Stimulated activated naive CD8-positive, alpha-beta T cell treated with anti-CD3 and anti-CD28 coated beads, Interleukin-15, amount 100 ng/mL, for 72 hours (primary cell): Measurements from ENCODE around the gene MARCHF3.
A peak's percentile ranks its signal among the peaks of the same experiment; 100 is the strongest.
"Not testable (repeated sequence)": the region's sequence is repeated elsewhere in the genome, so short reads cannot be mapped to it uniquely, and the experiment has no call there.

Experiments used
- ATAC-seq: fragments of 150-1000 bp; cut with Tn5 transposase; 2 replicates; pipeline ENCODE4 v1.10.0; 2021; ENCODE audit warnings: mild to moderate bottlenecking, moderate library complexity
- DNase-seq, 2 donors: peaks; one replicate each; pipeline ENCODE4 v3.0.0; 2021 to 2022
- H3K27ac Mint-ChIP-seq, 2 donors: one replicate each; pipeline ENCODE4 v1.8.0; 2022; ENCODE audit warnings: mild to moderate bottlenecking in 2 of 2, mixed read lengths in 2 of 2, moderate library complexity in 2 of 2
- H3K27me3 Mint-ChIP-seq: one replicate; pipeline ENCODE4 v1.8.0; 2022; ENCODE audit warnings: mixed read lengths
- H3K4me1 Mint-ChIP-seq: one replicate; pipeline ENCODE4 v1.8.0; 2022; ENCODE audit warnings: mild to moderate bottlenecking, mixed read lengths
- H3K4me3 Mint-ChIP-seq, 2 donors: one replicate each; pipeline ENCODE4 v1.8.0; 2022; ENCODE audit warnings: mild to moderate bottlenecking in 2 of 2, mixed read lengths in 2 of 2, moderate library complexity in 1 of 2
- H3K9me3 Mint-ChIP-seq, 2 donors: one replicate each; pipeline ENCODE4 v1.8.0; 2022; ENCODE audit warnings: mixed read lengths in 2 of 2

MARCHF3 gene

GRCh38 chr5:127028822-127029457, 1.4 kb downstream of the MARCHF3 start:
- peak overlapping the region; percentile 91 to 94 for H3K4me3 Mint-ChIP-seq
- no peak for ATAC-seq
- no peaks in the 10 kb centered on the region for H3K9me3 Mint-ChIP-seq
- H3K27me3 Mint-ChIP-seq, result peaks cover 35% of the 10 kb centered on the region
- H3K27ac Mint-ChIP-seq, result no peak overlapping the region
- DNase-seq, result no peak
- peaks cover 28% of the 10 kb centered on the region for H3K4me1 Mint-ChIP-seq

GRCh38 chr5:127027539-127027938, 2.8 kb downstream of the MARCHF3 start:
- Mint-ChIP-seq H3K4me3 (no peak overlapping the region), H3K9me3 (no peaks in the 10 kb centered on the region), H3K27me3 (peaks cover 27% of the 10 kb centered on the region), H3K27ac (no peak overlapping the region), H3K4me1 (peaks cover 32% of the 10 kb centered on the region)
- ATAC-seq (no peak), DNase-seq (no peak)

DNA sequence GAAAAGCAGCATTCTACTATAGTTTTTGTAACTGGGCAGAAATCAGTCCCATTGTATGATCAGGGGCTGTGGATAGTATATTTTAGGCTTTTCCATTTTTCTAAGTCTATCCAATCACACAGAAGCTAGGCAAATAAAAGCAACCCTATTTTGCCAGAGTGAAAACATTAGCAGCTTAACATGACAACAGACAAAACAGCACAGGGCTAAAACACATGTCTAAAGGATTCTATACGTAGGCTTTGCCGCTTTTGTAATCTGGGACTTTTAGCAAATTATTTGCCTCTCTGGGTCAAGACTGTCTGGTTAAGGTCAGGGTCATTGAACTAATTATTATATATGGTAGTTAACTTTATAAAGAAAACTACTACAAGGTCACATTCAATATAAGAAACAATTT, 4.2 kb downstream of the MARCHF3 start:
- Mint-ChIP-seq H3K4me1 (peaks cover 24% of the 10 kb centered on the region), H3K9me3 (no peaks in the 10 kb centered on the region), H3K27ac (no peak overlapping the region), H3K4me3 (no peak overlapping the region), H3K27me3 (peaks cover 14% of the 10 kb centered on the region)
- DNase-seq (no peak), ATAC-seq (no peak)

DNA sequence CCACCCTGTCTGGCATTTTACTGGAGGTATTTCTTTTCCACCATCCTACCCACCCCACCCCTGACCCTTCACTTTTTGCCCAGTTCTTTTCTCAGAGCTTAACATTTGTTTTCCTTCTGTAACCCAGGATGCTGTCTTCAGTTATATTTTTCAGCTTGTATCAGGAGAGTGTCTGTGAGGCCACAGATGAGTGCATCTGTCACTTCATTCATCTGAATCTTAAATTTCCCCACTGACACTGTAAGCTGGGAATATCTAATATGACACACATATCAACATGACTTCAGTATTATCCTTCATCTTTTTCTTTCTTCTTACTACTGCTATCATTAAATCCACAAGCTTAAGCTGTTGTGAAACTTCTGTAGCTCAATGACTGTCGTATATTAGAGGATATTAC, 4.9 kb downstream of the MARCHF3 start:
- Mint-ChIP-seq H3K4me3 (no peak overlapping the region), H3K4me1 (peaks cover 23% of the 10 kb centered on the region), H3K27ac (no peak overlapping the region)

GRCh38 chr5:127024821-127025220, 5.5 kb downstream of the MARCHF3 start:
- Mint-ChIP-seq H3K4me3 (no peak overlapping the region), H3K27me3 (peaks cover 14% of the 10 kb centered on the region), H3K27ac (no peak overlapping the region), H3K9me3 (no peaks in the 10 kb centered on the region), H3K4me1 (peaks cover 23% of the 10 kb centered on the region)
- ATAC-seq (no peak), DNase-seq (no peak)

More for the DNA sequence above, 4.9 kb downstream of the MARCHF3 start:
- ATAC-seq (no peak), DNase-seq (no peak)
- peaks cover 14% of the 10 kb centered on the region for H3K27me3 Mint-ChIP-seq
- no peaks in the 10 kb centered on the region for H3K9me3 Mint-ChIP-seq

DNA sequence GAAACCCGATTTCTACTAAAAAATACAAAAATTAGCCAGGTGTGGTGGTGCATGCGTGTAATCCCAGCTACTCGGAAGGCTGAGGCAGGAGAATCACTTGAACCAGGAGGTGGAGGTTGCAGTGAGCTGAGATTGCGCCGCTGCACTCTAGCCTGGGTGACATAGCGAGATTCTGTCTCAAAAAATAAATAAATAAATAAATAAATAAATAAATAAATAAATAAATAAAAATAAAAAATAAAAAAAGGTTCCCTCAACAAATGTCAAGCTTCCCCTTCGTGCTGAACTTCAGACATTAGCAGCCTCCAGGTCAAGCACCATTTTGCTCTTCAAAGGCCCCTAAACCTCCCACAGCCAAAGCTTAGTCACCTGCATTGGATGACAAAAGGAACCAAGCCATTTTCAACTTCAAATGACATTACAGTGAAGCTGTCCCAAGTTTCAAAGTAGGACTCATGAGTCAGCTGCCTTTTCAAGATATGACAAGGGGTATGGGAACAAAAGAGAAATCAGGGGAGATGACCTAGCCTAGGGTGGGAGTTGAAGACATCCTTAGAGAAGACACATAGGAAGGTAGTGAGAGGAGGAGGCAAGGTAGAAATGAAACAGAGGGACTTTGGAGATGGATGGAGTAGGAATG, 6.7 kb downstream of the MARCHF3 start:
- peak; percentile 61 for ATAC-seq
- H3K27me3 Mint-ChIP-seq, H3K27ac Mint-ChIP-seq, H3K9me3 Mint-ChIP-seq, DNase-seq, H3K4me3 Mint-ChIP-seq: not testable (repeated sequence)
- H3K4me1 Mint-ChIP-seq, result peaks cover 14% of the 10 kb centered on the region

DNA sequence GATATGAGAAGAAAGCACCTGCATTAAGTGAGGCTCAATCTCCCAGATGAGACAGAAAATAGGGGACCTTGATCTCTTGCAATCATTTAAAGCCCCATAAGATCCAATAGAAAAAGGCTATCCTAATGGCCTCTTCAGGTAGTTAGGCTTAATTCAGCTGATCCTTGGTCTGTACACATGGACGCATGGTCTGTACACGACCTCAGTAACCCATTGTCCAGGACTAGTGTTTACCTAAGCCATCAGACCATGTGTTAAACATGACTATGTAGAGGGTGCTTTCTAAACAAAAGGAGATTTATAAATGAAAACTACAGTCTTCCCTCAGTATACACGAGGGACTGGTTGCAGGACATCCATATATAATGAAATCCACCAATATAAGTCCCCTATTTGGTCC, 7.5 kb downstream of the MARCHF3 start:
- Mint-ChIP-seq H3K27ac (no peak overlapping the region), H3K9me3 (peaks cover 0 to 6% of the 10 kb centered on the region in 2 donors), H3K27me3 (no peaks in the 10 kb centered on the region), H3K4me1 (peaks cover 10% of the 10 kb centered on the region), H3K4me3 (no peak overlapping the region)
- no peak for ATAC-seq
- DNase-seq, result no peak

DNA sequence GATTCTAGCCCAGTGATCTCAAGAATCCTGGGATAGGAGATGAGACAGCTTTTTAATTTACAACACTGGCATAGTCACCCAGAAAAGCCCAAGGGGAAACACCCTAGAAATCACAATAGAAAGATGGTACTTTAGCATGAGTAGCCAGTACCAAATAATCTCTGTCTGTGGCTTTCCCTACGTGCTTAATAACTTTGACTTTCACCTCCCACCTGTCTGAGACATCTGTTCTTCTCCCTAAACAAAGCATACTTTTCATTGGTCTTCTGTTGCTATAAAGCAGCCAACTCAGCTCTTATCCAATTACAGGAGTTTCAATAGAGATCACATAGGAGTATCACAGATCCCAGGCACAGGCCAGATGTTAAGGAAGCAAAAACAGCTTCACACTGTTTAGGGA, 10.4 kb downstream of the MARCHF3 start:
- ATAC-seq, result peak; percentile 66
- Mint-ChIP-seq H3K9me3 (peaks cover 0 to 6% of the 10 kb centered on the region in 2 donors), H3K27me3 (no peaks in the 10 kb centered on the region), H3K4me1 (peaks cover 6% of the 10 kb centered on the region), H3K4me3 (no peak overlapping the region), H3K27ac (no peak overlapping the region)
- no peak for DNase-seq

GRCh38 chr5:127016722-127017121, 13.6 kb downstream of the MARCHF3 start:
- not testable (repeated sequence) for H3K9me3 Mint-ChIP-seq, ATAC-seq, H3K27ac Mint-ChIP-seq, H3K4me3 Mint-ChIP-seq, H3K27me3 Mint-ChIP-seq, DNase-seq
- H3K4me1 Mint-ChIP-seq, result peaks cover 20% of the 10 kb centered on the region

GRCh38 chr5:127015716-127016115, 14.6 kb downstream of the MARCHF3 start:
- peaks cover 20% of the 10 kb centered on the region for H3K4me1 Mint-ChIP-seq
- H3K27me3 Mint-ChIP-seq, result no peaks in the 10 kb centered on the region
- H3K9me3 Mint-ChIP-seq, result peaks cover 0 to 6% of the 10 kb centered on the region in 2 donors
- DNase-seq (no peak), ATAC-seq (no peak)
- no peak overlapping the region for H3K27ac Mint-ChIP-seq
- no peak overlapping the region for H3K4me3 Mint-ChIP-seq

- peaks cover 31% of the 10 kb centered on the region for H3K4me1 Mint-ChIP-seq
- no peak for ATAC-seq
- H3K4me3 Mint-ChIP-seq, result no peak overlapping the region
- H3K27ac Mint-ChIP-seq, result no peak overlapping the region
- DNase-seq, result no peak
- peaks cover 0 to 6% of the 10 kb centered on the region in 2 donors for H3K9me3 Mint-ChIP-seq
- H3K27me3 Mint-ChIP-seq, result no peaks in the 10 kb centered on the region
Observed at GRCh38 chr5:127014573-127014972, 15.8 kb downstream of the MARCHF3 start.

- H3K4me1 Mint-ChIP-seq, result peaks cover 34% of the 10 kb centered on the region
- no peak overlapping the region for H3K4me3 Mint-ChIP-seq
- ATAC-seq (no peak), DNase-seq (no peak)
- H3K9me3 Mint-ChIP-seq, result peaks cover 0 to 4% of the 10 kb centered on the region in 2 donors
- no peak overlapping the region for H3K27ac Mint-ChIP-seq
- no peaks in the 10 kb centered on the region for H3K27me3 Mint-ChIP-seq
Observed at GRCh38 chr5:127013407-127013806, 17.0 kb downstream of the MARCHF3 start.

- Mint-ChIP-seq H3K4me3 (no peak overlapping the region), H3K9me3 (no peaks in the 10 kb centered on the region), H3K27ac (no peak overlapping the region), H3K4me1 (peaks cover 34% of the 10 kb centered on the region), H3K27me3 (no peaks in the 10 kb centered on the region)
- no peak for DNase-seq
- ATAC-seq, result no peak
Observed at GRCh38 chr5:127012916-127013315, 17.4 kb downstream of the MARCHF3 start.

- Mint-ChIP-seq H3K27me3 (no peaks in the 10 kb centered on the region), H3K4me3 (peak overlapping the region in 1 of 2 donors; percentile 31), H3K27ac (peak overlapping the region; percentile 48 to 62), H3K9me3 (no peaks in the 10 kb centered on the region), H3K4me1 (peaks cover 34% of the 10 kb centered on the region)
- peak in 1 of 2 donors; percentile 20 for DNase-seq
- peak; percentile 94 for ATAC-seq
Observed at GRCh38 chr5:127011961-127012644, 18.3 kb downstream of the MARCHF3 start.

DNA sequence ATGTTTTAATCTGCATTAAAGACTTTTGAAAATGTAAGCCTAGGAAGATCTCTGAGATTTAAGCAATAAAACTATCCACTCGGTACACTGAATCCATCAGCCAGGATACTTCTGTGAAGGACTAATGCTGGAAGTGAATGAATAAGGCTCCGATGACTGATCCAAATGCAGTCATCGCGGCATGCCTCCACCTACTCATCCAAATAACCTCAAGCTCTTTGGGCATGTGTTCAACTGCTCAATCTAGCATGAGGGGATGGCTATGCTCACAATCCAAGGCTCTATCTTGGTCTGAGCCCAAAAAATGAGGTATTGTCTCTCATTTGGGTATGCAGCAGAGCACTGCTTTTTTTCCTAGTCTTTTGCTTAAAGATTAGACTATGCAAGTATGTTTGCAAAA, 19.2 kb downstream of the MARCHF3 start:
- Mint-ChIP-seq H3K4me3 (no peak overlapping the region), H3K27ac (no peak overlapping the region), H3K9me3 (no peaks in the 10 kb centered on the region), H3K27me3 (no peaks in the 10 kb centered on the region), H3K4me1 (peaks cover 34% of the 10 kb centered on the region)
- DNase-seq (no peak), ATAC-seq (no peak)

- Mint-ChIP-seq H3K27me3 (no peaks in the 10 kb centered on the region), H3K4me3 (no peak overlapping the region), H3K9me3 (no peaks in the 10 kb centered on the region), H3K27ac (peak overlapping the region in 1 of 2 donors; percentile 9), H3K4me1 (peaks cover 34% of the 10 kb centered on the region)
- DNase-seq, result no peak
- no peak for ATAC-seq
Observed at GRCh38 chr5:127010362-127010761, 20.0 kb downstream of the MARCHF3 start.
